HG03039 (cell line): ENCODE measurements around the gene WFDC11.

Experiments used
- ATAC-seq: cut with Tn5 transposase; IDR thresholded peaks from one replicate; pipeline ENCODE4 v1.9.1; 2021; ENCODE audit warnings: mild to moderate bottlenecking, moderate library complexity; ENCODE audit not compliant: unreplicated experiment

The WFDC11 gene

GRCh38 chr20:45629496-45630100 is 40.4 kb downstream of the WFDC11 start, which contains the start of gene WFDC10A:
WFDC10A (plus strand) TSS chr20:45629739; CDS start chr20:45629814, 75 bp downstream.
- no peak for ATAC-seq

GRCh38 chr20:45626540-45626939 is 43.5 kb downstream of the WFDC11 start:
- ATAC-seq = no peak

GRCh38 chr20:45621593-45621992 is 48.4 kb downstream of the WFDC11 start:
- ATAC-seq = no peak

GRCh38 chr20:45617591-45617990 is 52.4 kb downstream of the WFDC11 start:
- no peak for ATAC-seq

GRCh38 chr20:45612314-45612713 is 57.7 kb downstream of the WFDC11 start:
- no peak for ATAC-seq

- no peak for ATAC-seq
Observed at GRCh38 chr20:45611054-45611453, 59.0 kb downstream of the WFDC11 start.

- no peak for ATAC-seq
Observed at GRCh38 chr20:45607810-45608209, 62.2 kb downstream of the WFDC11 start.
